ENCODE measurements around the gene MECR.

MECR gene

GRCh38 chr1:29193879-29194455, 36.8 kb downstream of the MECR start:
- no peaks in the 10 kb centered on the region for H3K79me1 ChIP-seq (replicated peaks; ENCODE audit: low read length, poor library complexity, severe bottlenecking)
- 98% methylated on average over 7 of the region's 8 CpGs for WGBS
- H2BK12ac ChIP-seq (ENCODE audit: low read length in 2 of 2): no peak overlapping the region

GRCh38 chr1:29190718-29191117, 40.0 kb downstream of the MECR start:
- Histone ChIP-seq H3K9ac (ENCODE audit: low read length) (no peak overlapping the region), H3K4me3 (ENCODE audit: insufficient read depth in 1 of 2, low read depth in 1 of 2, low read length in 2 of 2) (no peak overlapping the region), H4K91ac (ENCODE audit: low read length) (no peak overlapping the region), H3K4me1 (ENCODE audit: control insufficient read depth, insufficient read depth, low read depth, low read length) (no peaks in the 10 kb centered on the region), H3K36me3 (ENCODE audit: control insufficient read depth in 1 of 2, insufficient read depth in 2 of 2, low read depth in 1 of 2, low read length in 2 of 2) (peaks cover 24 to 28% of the 10 kb centered on the region in 2 experiments), H3K14ac (ENCODE audit: low read length in 2 of 2) (no peak overlapping the region), H2AK5ac (ENCODE audit: low read length, severe bottlenecking) (no peak overlapping the region), H2BK120ac (ENCODE audit: low read depth, low read length) (no peak overlapping the region), H3K23ac (ENCODE audit: low read length in 2 of 2) (no peak overlapping the region), H2BK15ac (ENCODE audit: low read depth, poor library complexity, severe bottlenecking) (no peak overlapping the region), H3K4ac (ENCODE audit: low read depth in 1 of 2, low read length in 2 of 2) (no peak overlapping the region), H2BK5ac (ENCODE audit: low read depth, low read length, poor library complexity, severe bottlenecking) (no peak overlapping the region), H3K27me3 (ENCODE audit: control insufficient read depth in 1 of 2, insufficient read depth in 1 of 2, low read length in 2 of 2) (no peaks in the 10 kb centered on the region), H3K18ac (ENCODE audit: low read depth in 1 of 2, low read length in 2 of 2) (no peak overlapping the region), H4K8ac (ENCODE audit: low read length) (no peak overlapping the region), H2AFZ (ENCODE audit: low read depth, low read length) (no peak overlapping the region), H3K27ac (ENCODE audit: low read length, poor library complexity, severe bottlenecking) (no peak overlapping the region), H3K4me2 (ENCODE audit: low read length, poor library complexity, severe bottlenecking) (no peak overlapping the region), H3K9me3 (ENCODE audit: control insufficient read depth, low read length) (no peaks in the 10 kb centered on the region), H2BK12ac (ENCODE audit: low read length in 2 of 2) (no peak overlapping the region), H3K79me1 (replicated peaks; ENCODE audit: low read length, poor library complexity, severe bottlenecking) (no peaks in the 10 kb centered on the region)
- 96% methylated on average over 6 of the region's 6 CpGs for WGBS
- DNase-seq: no peak

More at GRCh38 chr1:29193879-29194455, 36.8 kb downstream of the MECR start:
- H3K27ac ChIP-seq (ENCODE audit: low read length, poor library complexity, severe bottlenecking): no peak overlapping the region
- H3K4ac ChIP-seq (ENCODE audit: low read depth in 1 of 2, low read length in 2 of 2): no peak overlapping the region
- no peak overlapping the region for H3K23ac ChIP-seq (ENCODE audit: low read length in 2 of 2)
- H2AFZ ChIP-seq (ENCODE audit: low read depth, low read length): no peak overlapping the region
- no peak overlapping the region for H2BK5ac ChIP-seq (ENCODE audit: low read depth, low read length, poor library complexity, severe bottlenecking)
- H3K27me3 ChIP-seq (ENCODE audit: control insufficient read depth in 1 of 2, insufficient read depth in 1 of 2, low read length in 2 of 2): no peaks in the 10 kb centered on the region
- H3K9ac ChIP-seq (ENCODE audit: low read length): no peak overlapping the region
- H2AK5ac ChIP-seq (ENCODE audit: low read length, severe bottlenecking): no peak overlapping the region
- no peak overlapping the region for H3K4me3 ChIP-seq (ENCODE audit: insufficient read depth in 1 of 2, low read depth in 1 of 2, low read length in 2 of 2)
- H3K36me3 ChIP-seq (ENCODE audit: control insufficient read depth in 1 of 2, insufficient read depth in 2 of 2, low read depth in 1 of 2, low read length in 2 of 2): peaks cover 38 to 48% of the 10 kb centered on the region in 2 experiments
- no peak for DNase-seq
- no peak overlapping the region for H3K14ac ChIP-seq (ENCODE audit: low read length in 2 of 2)
- no peak overlapping the region for H4K8ac ChIP-seq (ENCODE audit: low read length)
- H3K4me2 ChIP-seq (ENCODE audit: low read length, poor library complexity, severe bottlenecking): no peak overlapping the region
- no peak overlapping the region for H3K18ac ChIP-seq (ENCODE audit: low read depth in 1 of 2, low read length in 2 of 2)
- no peak overlapping the region for H2BK15ac ChIP-seq (ENCODE audit: low read depth, poor library complexity, severe bottlenecking)
- no peak overlapping the region for H2BK120ac ChIP-seq (ENCODE audit: low read depth, low read length)
- H3K4me1 ChIP-seq (ENCODE audit: control insufficient read depth, insufficient read depth, low read depth, low read length): peaks cover 3% of the 10 kb centered on the region
- no peaks in the 10 kb centered on the region for H3K9me3 ChIP-seq (ENCODE audit: control insufficient read depth, low read length)
- no peak overlapping the region for H4K91ac ChIP-seq (ENCODE audit: low read length)

- Histone ChIP-seq H2AFZ (ENCODE audit: low read depth, low read length) (no peak overlapping the region), H2BK15ac (ENCODE audit: low read depth, poor library complexity, severe bottlenecking) (no peak overlapping the region), H3K36me3 (ENCODE audit: control insufficient read depth in 1 of 2, insufficient read depth in 2 of 2, low read depth in 1 of 2, low read length in 2 of 2) (no peaks in the 10 kb centered on the region), H2BK5ac (ENCODE audit: low read depth, low read length, poor library complexity, severe bottlenecking) (no peak overlapping the region), H2BK120ac (ENCODE audit: low read depth, low read length) (no peak overlapping the region), H3K9me3 (ENCODE audit: control insufficient read depth, low read length) (no peaks in the 10 kb centered on the region), H3K27me3 (ENCODE audit: control insufficient read depth in 1 of 2, insufficient read depth in 1 of 2, low read length in 2 of 2) (no peaks in the 10 kb centered on the region), H3K9ac (ENCODE audit: low read length) (no peak overlapping the region), H3K4me1 (ENCODE audit: control insufficient read depth, insufficient read depth, low read depth, low read length) (no peaks in the 10 kb centered on the region), H2AK5ac (ENCODE audit: low read length, severe bottlenecking) (no peak overlapping the region), H2BK12ac (ENCODE audit: low read length in 2 of 2) (no peak overlapping the region), H4K91ac (ENCODE audit: low read length) (no peak overlapping the region), H3K4me2 (ENCODE audit: low read length, poor library complexity, severe bottlenecking) (no peak overlapping the region), H3K79me1 (replicated peaks; ENCODE audit: low read length, poor library complexity, severe bottlenecking) (no peaks in the 10 kb centered on the region), H3K18ac (ENCODE audit: low read depth in 1 of 2, low read length in 2 of 2) (no peak overlapping the region), H4K8ac (ENCODE audit: low read length) (no peak overlapping the region), H3K14ac (ENCODE audit: low read length in 2 of 2) (no peak overlapping the region), H3K4me3 (ENCODE audit: insufficient read depth in 1 of 2, low read depth in 1 of 2, low read length in 2 of 2) (no peak overlapping the region), H3K23ac (ENCODE audit: low read length in 2 of 2) (no peak overlapping the region), H3K27ac (ENCODE audit: low read length, poor library complexity, severe bottlenecking) (no peak overlapping the region), H3K4ac (ENCODE audit: low read depth in 1 of 2, low read length in 2 of 2) (peak overlapping the region in 1 of 2 experiments; percentile 48)
- WGBS: 44% methylated on average over 1 of the region's 1 CpG
- no peak for DNase-seq
These were observed 44.0 kb downstream of the MECR start for GRCh38 chr1:29186707-29187106.

GRCh38 chr1:29186252-29186651, 44.5 kb downstream of the MECR start:
- no peak overlapping the region for H4K8ac ChIP-seq (ENCODE audit: low read length)
- no peak overlapping the region for H3K9ac ChIP-seq (ENCODE audit: low read length)
- H3K79me1 ChIP-seq (replicated peaks; ENCODE audit: low read length, poor library complexity, severe bottlenecking): no peaks in the 10 kb centered on the region
- no peak overlapping the region for H2AFZ ChIP-seq (ENCODE audit: low read depth, low read length)
- no peak overlapping the region for H4K91ac ChIP-seq (ENCODE audit: low read length)
- H3K4ac ChIP-seq (ENCODE audit: low read depth in 1 of 2, low read length in 2 of 2): peak overlapping the region in 1 of 2 experiments; percentile 46
- no peaks in the 10 kb centered on the region for H3K9me3 ChIP-seq (ENCODE audit: control insufficient read depth, low read length)
- H2BK5ac ChIP-seq (ENCODE audit: low read depth, low read length, poor library complexity, severe bottlenecking): no peak overlapping the region
- H2AK5ac ChIP-seq (ENCODE audit: low read length, severe bottlenecking): no peak overlapping the region
- H3K18ac ChIP-seq (ENCODE audit: low read depth in 1 of 2, low read length in 2 of 2): no peak overlapping the region
- H3K4me2 ChIP-seq (ENCODE audit: low read length, poor library complexity, severe bottlenecking): no peak overlapping the region
- no peaks in the 10 kb centered on the region for H3K4me1 ChIP-seq (ENCODE audit: control insufficient read depth, insufficient read depth, low read depth, low read length)
- no peak overlapping the region for H3K23ac ChIP-seq (ENCODE audit: low read length in 2 of 2)
- no peak overlapping the region for H3K27ac ChIP-seq (ENCODE audit: low read length, poor library complexity, severe bottlenecking)
- no peak overlapping the region for H2BK15ac ChIP-seq (ENCODE audit: low read depth, poor library complexity, severe bottlenecking)
- no peaks in the 10 kb centered on the region for H3K36me3 ChIP-seq (ENCODE audit: control insufficient read depth in 1 of 2, insufficient read depth in 2 of 2, low read depth in 1 of 2, low read length in 2 of 2)
- H3K14ac ChIP-seq (ENCODE audit: low read length in 2 of 2): no peak overlapping the region
- H3K27me3 ChIP-seq (ENCODE audit: control insufficient read depth in 1 of 2, insufficient read depth in 1 of 2, low read length in 2 of 2): no peaks in the 10 kb centered on the region
- peak; percentile 68 for DNase-seq
- no peak overlapping the region for H2BK12ac ChIP-seq (ENCODE audit: low read length in 2 of 2)
- H2BK120ac ChIP-seq (ENCODE audit: low read depth, low read length): no peak overlapping the region
- WGBS: 58% methylated on average over 3 of the region's 3 CpGs
- no peak overlapping the region for H3K4me3 ChIP-seq (ENCODE audit: insufficient read depth in 1 of 2, low read depth in 1 of 2, low read length in 2 of 2)
